HG03095 (cell line): Measurements from ENCODE around the gene LRRC4C.

Experiments
- ATAC-seq: cut with Tn5 transposase; IDR thresholded peaks from one replicate; pipeline ENCODE4 v1.9.1; 2021; ENCODE audit warnings: moderate library complexity; ENCODE audit not compliant: unreplicated experiment

The LRRC4C gene

GRCh38 chr11:40133498-40133897 is 1326.0 kb downstream of the LRRC4C start:
- ATAC-seq, result no peak

- ATAC-seq, result no peak
Observed at GRCh38 chr11:40132912-40133311, 1326.5 kb downstream of the LRRC4C start.

GRCh38 chr11:40130427-40130826 is 1329.0 kb downstream of the LRRC4C start:
- no peak for ATAC-seq

- no peak for ATAC-seq
Observed at GRCh38 chr11:40129266-40129665, 1330.2 kb downstream of the LRRC4C start.

- ATAC-seq, result no peak
Observed at GRCh38 chr11:40125054-40125453, 1334.4 kb downstream of the LRRC4C start.

- no peak for ATAC-seq
Observed at GRCh38 chr11:40119661-40120060, 1339.8 kb downstream of the LRRC4C start.

GRCh38 chr11:40118780-40119179 is 1340.7 kb downstream of the LRRC4C start:
- ATAC-seq, result no peak

GRCh38 chr11:40118026-40118425 is 1341.4 kb downstream of the LRRC4C start:
- ATAC-seq, result no peak

- no peak for ATAC-seq
Observed at GRCh38 chr11:40104941-40105550, 1354.4 kb downstream of the LRRC4C start.

- no peak for ATAC-seq
Observed at GRCh38 chr11:40100781-40101180, 1358.7 kb downstream of the LRRC4C start.

- no peak for ATAC-seq
Observed at GRCh38 chr11:40100162-40100553, 1359.3 kb downstream of the LRRC4C start.

- no peak for ATAC-seq
Observed at GRCh38 chr11:40099426-40100161, 1359.9 kb downstream of the LRRC4C start.

GRCh38 chr11:40095446-40095845 is 1364.0 kb downstream of the LRRC4C start:
- ATAC-seq, result no peak

GRCh38 chr11:40094954-40095353 is 1364.5 kb downstream of the LRRC4C start:
- no peak for ATAC-seq

GRCh38 chr11:40080434-40080833 is 1379.0 kb downstream of the LRRC4C start:
- ATAC-seq, result no peak
